Endometrial microvascular endothelial cells (primary cell): ENCODE data around the gene TCP1. TPM values are rescaled to one million over a fixed set of nuclear protein-coding genes. Genes with fewer than 3 reads are reported as not detected.
"Not testable (repeated sequence)": the region's sequence is repeated elsewhere in the genome, so short reads cannot be mapped to it uniquely, and the experiment has no call there.

ENCODE experiments used
- in situ Hi-C: cut with HindIII; loops from 2 replicates; pipeline ENCODE4 v1.10.0; 2017; ENCODE audit warnings: low sequenced_read_pairs, low pct_unique_long_range_greater_than_20kb; ENCODE audit errors: inconsistent ontology term
- total RNA-seq: library from RNA; depleted of rRNA; stranded (reverse); fragments of >200 nt; gene quantifications from one replicate; pipeline ENCODE4 v1.2.3, GENCODE V29; 2015; ENCODE audit errors: inconsistent ontology term

Gene TCP1
- 324 TPM for total RNA-seq

GRCh38 chr6:159789377-159790148 lies at the start of gene TCP1:
TCP1 (minus strand) TSS chr6:159789602; CDS start chr6:159789468, 134 bp downstream.
- in situ Hi-C loops, result no loop called here

- in situ Hi-C loops, result no loop called here
Measured at GRCh38 chr6:159838020-159838744, 48.8 kb upstream of the TCP1 start.

- in situ Hi-C loops, result no loop called here
Measured at GRCh38 chr6:159837511-159837910, 48.1 kb upstream of the TCP1 start.

GRCh38 chr6:159836718-159837490 lies 47.5 kb upstream of the TCP1 start:
- in situ Hi-C loops, result no loop called here

- in situ Hi-C loops, result no loop called here
Measured at GRCh38 chr6:159833997-159834603, 44.7 kb upstream of the TCP1 start.

- in situ Hi-C loops, result no loop called here
Measured at GRCh38 chr6:159833556-159833955, 44.2 kb upstream of the TCP1 start.

- in situ Hi-C loops, result no loop called here
Measured at GRCh38 chr6:159832946-159833345, 43.5 kb upstream of the TCP1 start.

- in situ Hi-C loops, result no loop called here
Measured at GRCh38 chr6:159831373-159831679, 41.9 kb upstream of the TCP1 start.

GRCh38 chr6:159830501-159831372 lies 41.3 kb upstream of the TCP1 start:
- in situ Hi-C loops, result no loop called here

GRCh38 chr6:159829526-159829925 lies 40.1 kb upstream of the TCP1 start:
- in situ Hi-C loops, result no loop called here

- in situ Hi-C loops, result no loop called here
Measured at GRCh38 chr6:159828074-159828473, 38.7 kb upstream of the TCP1 start.

GRCh38 chr6:159826968-159827647 lies 37.7 kb upstream of the TCP1 start:
- in situ Hi-C loops, result no loop called here

GRCh38 chr6:159826004-159826403 lies 36.6 kb upstream of the TCP1 start:
- in situ Hi-C loops, result no loop called here

GRCh38 chr6:159824690-159825089 lies 35.3 kb upstream of the TCP1 start:
- in situ Hi-C loops, result not testable (repeated sequence)

- in situ Hi-C loops, result no loop called here
Measured at GRCh38 chr6:159823953-159824352, 34.6 kb upstream of the TCP1 start.

- in situ Hi-C loops, result no loop called here
Measured at GRCh38 chr6:159821726-159822125, 32.3 kb upstream of the TCP1 start.

GRCh38 chr6:159821122-159821521 lies 31.7 kb upstream of the TCP1 start:
- in situ Hi-C loops, result no loop called here
